Spleen (tissue), 7 donors: ENCODE data around the gene USP13.

Experiments used
- POLR2AphosphoS5 ChIP-seq, 3 donors: sonication (generic); formaldehyde crosslinking; IDR thresholded peaks; one replicate each; pipeline ENCODE4 v1.5.1; 2017; ENCODE audit warnings: antibody characterized with exemption in 3 of 3
- TF ChIP-seq, protein P1 (sequence below), 11 experiments: fragments of 200-600 bp in 7 of 11; fragments of 450-650 bp in 4 of 11; sonication (generic) in 4 of 11; IDR thresholded peaks in 8 of 11; conservative IDR thresholded peaks in 3 of 11; 1 replicate in 7 of 11; 2 replicates in 4 of 11; pipeline versions ENCODE4 v1.4.0 to v1.8.0; 2016 to 2021; ENCODE audit warnings: antibody characterized with exemption in 11 of 11, inconsistent platforms in 4 of 11, mild to moderate bottlenecking in 1 of 11
- donor health status: DM: no; HTN: no; CAD: no; lungs with moderate emphysema.
- donor health status: DM: no; HTN: no; CAD: no.
- donor health status: DM: no; HTN: no; CAD: no.

DNA sequence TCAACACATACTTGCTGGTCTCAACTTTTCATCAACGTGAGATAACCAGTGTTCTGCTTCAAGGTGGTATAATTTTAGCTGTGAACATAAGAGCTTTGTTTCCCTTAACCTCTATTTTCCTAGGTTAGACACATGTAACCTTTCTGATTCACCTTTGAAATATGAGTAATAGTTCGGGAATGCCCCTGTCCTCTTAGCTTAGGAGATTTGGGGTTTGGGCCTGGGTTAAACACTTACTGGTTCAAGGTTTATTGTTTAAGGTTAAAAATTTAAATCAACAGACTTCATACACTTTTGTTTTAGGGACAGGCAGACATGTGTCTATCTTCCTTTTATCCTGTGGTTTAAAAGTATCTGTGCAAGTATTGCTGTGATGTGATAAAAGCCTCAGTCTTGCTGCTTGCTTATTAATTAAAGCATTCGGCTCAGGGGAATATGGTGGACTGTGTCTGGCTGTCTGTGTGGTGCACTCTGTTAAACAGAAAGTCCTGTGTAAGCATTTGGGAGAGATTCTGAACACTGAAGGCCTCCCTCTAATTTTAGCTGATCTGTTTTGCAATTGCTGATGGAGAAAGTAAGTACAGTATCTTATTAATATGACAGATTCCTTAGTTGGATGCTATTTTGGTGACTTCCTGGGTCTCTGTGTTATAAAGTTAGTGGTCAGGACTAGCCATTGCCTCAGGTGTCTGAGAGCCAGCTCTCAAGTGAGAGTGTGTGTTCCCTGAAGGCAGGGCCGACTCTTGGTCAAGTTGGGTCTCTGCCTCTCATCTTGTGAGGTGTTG lies 81.8 kb downstream of the USP13 start:
- no peak for TF ChIP-seq POLR2AphosphoS5 (IDR thresholded peaks at IDR 0.05)
- TF ChIP-seq, protein P1, sequence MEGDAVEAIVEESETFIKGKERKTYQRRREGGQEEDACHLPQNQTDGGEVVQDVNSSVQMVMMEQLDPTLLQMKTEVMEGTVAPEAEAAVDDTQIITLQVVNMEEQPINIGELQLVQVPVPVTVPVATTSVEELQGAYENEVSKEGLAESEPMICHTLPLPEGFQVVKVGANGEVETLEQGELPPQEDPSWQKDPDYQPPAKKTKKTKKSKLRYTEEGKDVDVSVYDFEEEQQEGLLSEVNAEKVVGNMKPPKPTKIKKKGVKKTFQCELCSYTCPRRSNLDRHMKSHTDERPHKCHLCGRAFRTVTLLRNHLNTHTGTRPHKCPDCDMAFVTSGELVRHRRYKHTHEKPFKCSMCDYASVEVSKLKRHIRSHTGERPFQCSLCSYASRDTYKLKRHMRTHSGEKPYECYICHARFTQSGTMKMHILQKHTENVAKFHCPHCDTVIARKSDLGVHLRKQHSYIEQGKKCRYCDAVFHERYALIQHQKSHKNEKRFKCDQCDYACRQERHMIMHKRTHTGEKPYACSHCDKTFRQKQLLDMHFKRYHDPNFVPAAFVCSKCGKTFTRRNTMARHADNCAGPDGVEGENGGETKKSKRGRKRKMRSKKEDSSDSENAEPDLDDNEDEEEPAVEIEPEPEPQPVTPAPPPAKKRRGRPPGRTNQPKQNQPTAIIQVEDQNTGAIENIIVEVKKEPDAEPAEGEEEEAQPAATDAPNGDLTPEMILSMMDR (IDR thresholded peaks at IDR 0.05 in 8 of 11, conservative IDR thresholded peaks at IDR 0.05 in 3 of 11) = no peak
